ENCODE results near the gene MYO1D.

Gene MYO1D

DNA sequence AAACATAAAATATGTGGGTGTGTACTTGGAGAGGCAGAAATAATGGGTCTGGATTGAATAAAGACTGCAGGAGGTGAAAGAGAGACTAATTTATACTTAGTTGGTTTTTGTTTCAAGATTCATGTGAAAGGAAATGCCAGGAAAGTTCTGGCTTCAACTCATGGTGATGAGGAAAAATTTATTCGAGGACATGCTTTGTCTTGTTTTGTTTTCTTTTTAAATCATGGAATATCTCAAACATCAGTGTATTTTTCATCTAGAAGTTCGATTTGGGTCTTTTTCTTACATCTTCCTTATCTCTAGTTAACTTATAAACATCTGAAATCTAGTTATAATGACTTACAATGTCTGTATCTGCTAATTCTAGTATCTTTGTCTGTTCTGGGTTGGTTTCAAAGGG lies 275.1 kb downstream of the MYO1D start:
- in situ Hi-C loops (cut with MboI; ENCODE audit: low sequenced_read_pairs): loop anchor here (25.0 kb wide), 1 partner anchor 140 kb away; no protein-coding TSS in a partner anchor

DNA sequence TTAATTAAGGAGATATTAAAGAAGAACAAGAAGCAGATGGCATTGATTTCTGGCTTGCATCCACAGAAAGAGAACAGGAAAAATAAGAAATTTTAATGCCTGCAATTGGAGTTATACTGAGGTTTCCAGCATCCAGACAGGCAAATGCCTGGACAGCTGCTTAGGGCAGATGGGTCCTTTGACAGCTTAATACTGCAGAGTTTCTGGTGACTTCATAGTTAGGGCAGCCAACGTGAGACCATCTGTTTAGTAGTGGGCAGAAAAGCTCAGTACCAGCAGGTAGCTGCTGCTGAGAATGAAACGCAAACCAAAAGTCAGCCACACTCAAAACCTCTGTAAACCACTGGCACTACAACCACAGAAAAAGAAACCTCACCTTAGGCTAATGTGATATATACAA lies 280.3 kb downstream of the MYO1D start:
- in situ Hi-C loops (cut with MboI; ENCODE audit: low sequenced_read_pairs): no loop called here

DNA sequence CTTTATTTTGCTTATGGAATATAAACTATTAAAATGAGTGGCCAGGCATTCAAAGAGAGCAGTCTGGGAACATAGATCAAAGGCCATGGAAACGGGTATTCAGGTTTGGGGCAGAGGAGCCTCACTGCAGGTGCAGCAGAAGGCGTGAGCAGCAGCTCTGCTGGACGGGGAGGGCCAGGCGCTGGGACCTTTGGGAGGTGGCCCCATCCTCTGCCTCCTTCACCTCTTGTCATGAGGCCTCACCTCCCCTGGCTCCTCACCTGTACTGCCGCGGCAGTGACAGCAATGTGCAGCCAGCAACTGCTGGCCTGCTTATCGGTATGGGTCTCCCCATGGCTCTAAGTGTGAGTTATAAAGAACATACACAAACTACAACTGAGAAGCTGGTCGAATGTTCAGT lies 280.7 kb downstream of the MYO1D start:
- in situ Hi-C loops (cut with MboI; ENCODE audit: low sequenced_read_pairs): no loop called here

DNA sequence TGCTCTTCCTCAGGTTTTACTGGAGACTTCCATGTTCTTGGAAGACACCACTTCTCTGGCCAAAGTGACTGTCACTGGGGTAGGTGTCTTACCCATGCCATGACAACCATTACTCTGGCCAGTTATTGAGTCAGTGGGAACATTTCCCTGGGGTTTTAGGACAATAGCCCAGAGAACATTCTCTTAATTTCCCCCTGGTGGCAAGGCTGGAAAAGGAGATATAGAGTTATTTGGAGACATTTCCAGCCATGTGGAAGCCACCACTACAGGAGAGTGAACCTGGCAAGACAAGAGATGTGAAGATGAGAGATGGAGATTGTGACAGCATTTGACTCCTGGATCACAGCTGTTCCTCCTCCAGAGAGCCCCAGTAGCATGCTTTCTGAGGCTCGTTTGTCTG lies 283.9 kb downstream of the MYO1D start:
- in situ Hi-C loops (cut with MboI; ENCODE audit: low sequenced_read_pairs): no loop called here

DNA sequence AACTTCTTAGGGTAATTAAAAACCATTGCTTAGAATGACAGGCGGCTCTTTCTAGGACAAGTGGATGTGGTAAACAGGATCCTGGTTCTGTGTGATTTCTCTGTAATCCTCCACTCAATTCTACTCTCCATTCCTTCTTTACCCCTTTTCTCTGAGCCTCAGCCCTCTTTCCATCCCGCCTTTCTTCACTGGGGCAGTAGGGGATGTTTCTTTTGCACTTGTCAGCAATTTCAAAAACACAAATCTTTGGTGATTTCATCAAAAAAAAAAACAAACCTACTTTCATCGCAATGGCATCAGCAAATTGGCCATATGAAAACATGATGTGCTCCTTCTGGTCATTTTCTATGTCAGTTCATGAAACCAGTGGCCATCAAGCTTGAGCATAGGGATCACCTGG lies 285.5 kb downstream of the MYO1D start:
- in situ Hi-C loops (cut with MboI; ENCODE audit: low sequenced_read_pairs): no loop called here

DNA sequence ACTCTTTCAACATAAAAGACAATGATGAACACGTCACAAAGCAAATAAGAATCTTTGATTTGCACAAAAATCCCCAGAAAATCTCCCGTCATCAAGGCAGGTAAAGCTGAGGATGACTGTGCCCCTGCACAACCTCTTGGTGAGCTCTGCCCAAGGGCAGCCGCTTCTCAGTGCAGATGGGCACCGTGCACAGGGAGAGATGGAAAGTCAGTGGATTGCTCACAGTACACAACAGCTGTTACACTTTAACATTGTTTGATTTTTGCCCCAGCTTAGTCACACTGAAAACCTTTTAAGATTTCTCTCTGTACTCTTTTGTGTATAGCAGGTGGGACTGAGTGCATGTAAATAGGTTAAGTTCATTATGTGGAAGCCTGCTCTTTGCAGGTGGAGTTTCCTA lies 285.9 kb downstream of the MYO1D start:
- in situ Hi-C loops (cut with MboI; ENCODE audit: low sequenced_read_pairs): no loop called here

DNA sequence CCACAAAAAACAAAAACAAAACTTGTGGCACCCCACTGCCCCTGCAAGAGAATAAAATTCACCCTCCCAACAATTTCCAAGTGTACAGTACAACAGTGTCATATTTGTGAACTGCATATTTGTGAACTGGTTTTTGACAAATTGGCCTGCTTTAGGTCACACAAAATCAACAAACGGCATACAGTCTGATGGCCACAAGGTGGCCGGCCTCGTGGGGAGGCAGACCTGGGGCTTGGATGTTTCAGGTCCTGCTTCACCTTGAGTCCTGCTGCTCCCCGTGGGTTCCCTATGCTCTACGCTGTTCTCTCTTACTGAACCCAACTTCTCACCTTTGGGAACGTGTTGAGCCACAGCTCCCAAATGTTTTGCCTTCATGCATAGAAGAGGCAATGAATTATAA lies 287.9 kb downstream of the MYO1D start:
- in situ Hi-C loops (cut with MboI; ENCODE audit: low sequenced_read_pairs): no loop called here

DNA sequence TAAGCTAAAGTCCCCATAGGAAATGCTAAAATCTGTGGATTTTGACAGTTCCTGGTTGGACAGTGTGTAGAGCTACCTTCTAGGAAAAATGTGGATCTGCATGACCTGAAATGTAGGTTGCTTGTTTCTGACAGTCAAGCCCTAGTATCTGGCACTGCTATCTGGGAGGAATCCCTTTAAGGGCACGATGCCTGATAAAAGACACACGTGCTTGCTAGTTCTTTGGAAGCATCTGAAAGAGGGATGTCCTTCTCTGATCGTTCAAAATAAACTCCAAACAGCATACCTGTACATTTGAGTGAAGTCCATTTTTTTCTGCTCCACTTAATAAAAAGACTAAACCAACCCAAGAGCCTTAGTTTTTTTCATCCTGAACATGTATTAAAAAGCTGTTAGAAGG lies 288.8 kb downstream of the MYO1D start:
- in situ Hi-C loops (cut with MboI; ENCODE audit: low sequenced_read_pairs): no loop called here

DNA sequence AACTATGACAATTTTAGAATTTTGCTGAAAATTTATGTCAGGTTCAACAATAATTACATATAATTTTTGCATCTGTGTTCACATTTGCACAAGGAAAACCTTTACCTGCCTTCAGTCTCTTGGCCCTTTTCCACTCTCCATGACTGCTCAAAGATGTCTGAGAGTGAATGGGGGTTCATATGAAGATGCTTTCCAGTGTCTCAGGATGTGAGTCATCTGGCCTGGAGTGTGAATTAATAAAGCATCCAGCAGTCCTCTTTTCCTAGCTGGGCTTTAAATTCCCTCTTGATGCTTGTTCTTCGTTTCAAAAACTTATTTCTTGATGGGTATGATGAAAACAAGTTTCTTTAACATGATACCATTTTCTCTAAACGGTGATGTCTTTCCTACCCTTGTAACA lies 290.3 kb downstream of the MYO1D start:
- in situ Hi-C loops (cut with MboI; ENCODE audit: low sequenced_read_pairs): no loop called here

DNA sequence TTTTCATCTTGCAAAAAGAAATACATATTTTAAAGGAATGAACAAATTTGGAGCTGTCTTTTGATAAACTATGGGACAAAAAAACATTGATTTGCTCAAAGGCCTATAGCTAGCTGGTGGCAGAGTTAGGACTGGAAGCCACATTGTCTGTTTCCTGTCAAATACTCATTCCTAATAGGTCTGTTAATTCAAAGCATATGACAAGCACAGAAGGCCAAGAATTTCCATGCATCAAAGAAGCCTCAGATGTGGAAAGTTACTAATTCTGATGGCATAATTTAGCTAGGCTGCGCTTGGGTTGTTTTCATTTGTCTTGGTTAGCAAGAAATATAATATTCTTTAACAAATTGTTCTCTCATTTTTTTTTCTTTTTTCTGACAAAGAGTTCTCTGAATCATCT lies 292.1 kb downstream of the MYO1D start:
- in situ Hi-C loops (cut with MboI; ENCODE audit: low sequenced_read_pairs): no loop called here

DNA sequence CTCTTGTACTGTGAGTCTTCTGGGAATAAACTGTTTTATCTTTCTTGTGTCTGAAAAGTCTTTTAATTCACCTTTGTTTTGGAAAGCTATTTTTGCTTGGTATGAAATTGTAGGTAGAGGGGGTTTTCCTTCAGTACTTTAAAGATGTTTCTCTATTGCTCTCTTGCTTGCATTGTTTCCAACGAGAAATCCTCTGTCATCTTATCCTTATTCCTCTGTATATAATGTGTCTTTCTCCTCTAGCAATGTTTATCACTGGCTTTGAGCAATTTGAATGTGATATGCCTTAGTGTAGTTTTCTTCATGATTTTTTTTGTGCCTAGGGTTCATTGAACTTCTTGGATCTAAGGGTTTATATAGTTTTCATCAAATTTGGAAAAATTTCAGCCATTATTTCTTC lies 293.9 kb downstream of the MYO1D start:
- in situ Hi-C loops (cut with MboI; ENCODE audit: low sequenced_read_pairs): no loop called here

DNA sequence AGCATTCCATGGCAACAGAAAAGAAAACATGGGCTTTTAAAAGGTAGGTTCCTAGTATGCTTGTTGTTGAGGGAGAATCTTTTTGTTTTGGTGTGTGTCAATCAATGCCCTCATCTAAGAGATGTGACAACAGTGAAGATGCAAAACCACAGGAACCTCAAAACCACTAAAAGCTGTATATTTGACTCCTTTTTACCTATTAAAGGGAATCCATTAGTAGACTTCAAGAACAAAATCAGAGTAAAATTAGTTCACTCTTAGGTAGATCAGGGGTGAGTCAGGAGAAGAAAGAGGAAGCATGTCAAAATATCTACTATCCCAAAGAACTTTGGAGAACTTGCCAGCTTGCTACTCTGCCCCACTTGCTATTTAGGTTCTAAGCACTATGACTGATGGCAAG lies 301.1 kb downstream of the MYO1D start:
- in situ Hi-C loops (cut with MboI; ENCODE audit: low sequenced_read_pairs): no loop called here

DNA sequence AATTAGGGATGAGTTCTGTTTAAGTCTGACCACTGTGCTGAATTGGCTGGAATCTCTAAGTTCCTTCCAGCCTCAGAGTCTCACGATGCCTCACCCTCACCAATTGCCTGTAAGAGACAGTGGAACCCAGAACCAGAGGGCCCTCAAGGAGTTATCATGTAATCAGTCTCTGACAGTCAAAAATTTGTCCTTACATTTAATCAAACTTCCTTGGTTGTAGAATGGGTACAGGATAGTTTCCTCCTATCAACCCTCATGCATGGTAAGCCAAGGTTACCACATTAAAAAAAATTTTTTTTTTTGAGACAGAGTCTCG lies 306.9 kb downstream of the MYO1D start:
- in situ Hi-C loops (cut with MboI; ENCODE audit: low sequenced_read_pairs): no loop called here

DNA sequence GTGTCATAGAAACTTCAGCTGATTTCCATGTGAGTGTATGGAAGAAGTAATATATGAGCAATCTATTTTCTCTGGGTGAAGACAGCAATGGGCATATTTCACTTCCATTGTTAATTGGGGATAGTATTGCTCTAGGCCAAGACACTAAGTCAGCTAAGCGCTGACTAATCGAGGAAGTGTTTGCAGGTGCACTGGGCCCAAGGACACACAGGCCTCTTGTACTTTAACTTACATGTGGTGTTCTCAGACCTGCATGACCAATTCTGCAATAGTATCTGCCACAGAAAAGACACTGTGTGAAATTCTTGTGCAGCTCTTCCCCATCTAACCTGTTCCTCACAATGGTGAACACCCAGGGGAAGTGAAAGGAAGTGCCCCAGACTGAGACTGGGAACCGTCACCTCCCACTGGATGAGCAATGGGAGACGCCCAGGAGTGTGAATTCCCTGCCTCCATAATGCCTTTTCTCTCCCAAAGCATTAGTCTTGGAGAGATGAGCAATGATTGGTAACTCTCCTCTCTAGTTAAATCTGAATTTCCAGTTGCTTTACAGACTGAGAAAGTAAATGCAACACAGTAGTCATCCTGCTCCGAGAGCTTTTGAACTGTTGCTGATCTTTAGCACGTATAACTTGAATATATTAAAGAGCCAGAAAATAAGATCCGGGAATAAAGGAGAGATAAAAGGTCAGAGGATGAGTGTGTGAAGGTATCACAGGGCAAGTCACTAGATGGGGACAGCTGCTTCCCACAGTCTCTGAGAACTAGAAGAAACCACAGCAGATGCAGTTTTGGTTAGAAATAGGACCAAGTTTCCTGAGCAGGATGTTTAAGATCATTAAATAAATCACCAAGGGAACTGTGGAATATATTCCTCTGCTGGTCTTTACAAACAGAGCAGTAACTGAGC lies 307.5 kb downstream of the MYO1D start:
- in situ Hi-C loops (cut with MboI; ENCODE audit: low sequenced_read_pairs): no loop called here

DNA sequence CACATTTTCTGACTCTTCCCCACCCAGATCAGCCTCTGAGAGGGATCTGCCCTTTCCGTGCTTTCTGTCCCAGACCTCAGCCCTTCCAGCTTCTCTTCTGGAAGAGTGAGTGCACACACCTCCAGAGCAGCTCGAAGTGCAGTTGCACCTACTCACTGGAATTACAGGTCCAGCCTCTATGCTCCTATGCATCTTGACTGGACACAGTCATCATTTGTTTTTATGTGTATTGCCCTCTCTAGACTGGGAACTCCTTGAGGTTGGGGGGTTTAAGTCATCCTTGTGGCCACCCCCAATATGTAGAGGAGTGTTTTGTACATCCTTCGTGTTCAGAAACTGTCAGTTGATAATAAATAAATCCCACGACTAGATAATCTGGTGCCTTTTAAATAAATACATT lies 308.2 kb downstream of the MYO1D start:
- in situ Hi-C loops (cut with MboI; ENCODE audit: low sequenced_read_pairs): no loop called here

DNA sequence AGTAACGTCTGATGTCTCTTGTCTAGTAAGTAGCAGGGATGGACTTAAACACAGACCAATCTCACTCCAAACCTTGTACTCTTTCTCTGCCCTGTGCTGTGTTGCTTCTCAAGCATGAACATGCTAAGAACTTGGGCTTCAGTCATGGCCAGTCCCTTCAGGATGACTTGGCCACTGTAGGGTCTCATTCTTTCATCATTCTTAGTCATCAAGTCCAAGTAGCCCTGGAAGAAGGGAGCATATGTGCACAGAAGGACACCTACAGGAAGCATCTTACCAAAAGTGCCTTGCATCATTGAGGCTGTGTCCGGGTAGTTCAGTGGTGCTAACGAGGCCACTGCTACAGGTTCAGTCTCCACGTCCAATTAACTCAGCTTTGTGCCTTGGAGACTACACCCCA lies 309.4 kb downstream of the MYO1D start:
- in situ Hi-C loops (cut with MboI; ENCODE audit: low sequenced_read_pairs): no loop called here

DNA sequence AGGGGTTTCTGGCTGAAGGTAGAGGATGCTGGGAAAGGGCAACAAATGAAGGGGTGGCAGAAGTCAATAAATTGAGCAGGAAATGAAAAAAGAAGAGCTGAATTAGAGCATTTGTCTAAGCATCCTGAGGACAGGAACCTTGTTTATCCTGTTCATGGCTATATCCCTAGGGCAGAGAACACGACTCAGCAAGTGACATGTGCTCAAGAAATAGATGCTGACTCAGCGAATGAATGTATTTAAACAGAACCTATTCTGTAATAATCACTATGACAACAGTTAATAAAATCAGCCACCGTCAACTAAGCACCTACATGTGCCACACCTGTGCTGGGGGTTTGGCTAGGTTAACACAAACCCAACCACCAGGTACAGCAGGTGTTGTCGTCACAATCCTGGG lies 309.8 kb downstream of the MYO1D start:
- in situ Hi-C loops (cut with MboI; ENCODE audit: low sequenced_read_pairs): no loop called here

DNA sequence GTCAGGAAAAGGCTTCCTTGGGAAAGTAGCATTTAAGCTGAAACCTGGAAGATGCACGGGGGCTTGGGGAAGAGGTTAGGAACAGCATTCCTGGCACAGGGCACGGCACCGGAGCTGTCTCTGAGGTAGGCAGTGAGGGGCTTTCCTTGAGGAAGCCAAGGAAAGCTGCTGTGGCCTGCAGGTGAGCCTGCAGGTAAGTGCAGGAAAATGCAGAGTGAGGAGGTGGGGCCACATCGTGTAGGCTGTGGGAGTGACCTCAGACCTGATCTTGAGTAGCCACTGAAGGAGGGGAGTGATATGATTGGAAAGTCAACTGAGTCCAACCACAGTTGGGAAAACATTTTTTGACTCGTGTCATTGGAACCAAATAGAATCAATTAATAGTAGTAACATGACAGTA lies 310.6 kb downstream of the MYO1D start:
- in situ Hi-C loops (cut with MboI; ENCODE audit: low sequenced_read_pairs): no loop called here

DNA sequence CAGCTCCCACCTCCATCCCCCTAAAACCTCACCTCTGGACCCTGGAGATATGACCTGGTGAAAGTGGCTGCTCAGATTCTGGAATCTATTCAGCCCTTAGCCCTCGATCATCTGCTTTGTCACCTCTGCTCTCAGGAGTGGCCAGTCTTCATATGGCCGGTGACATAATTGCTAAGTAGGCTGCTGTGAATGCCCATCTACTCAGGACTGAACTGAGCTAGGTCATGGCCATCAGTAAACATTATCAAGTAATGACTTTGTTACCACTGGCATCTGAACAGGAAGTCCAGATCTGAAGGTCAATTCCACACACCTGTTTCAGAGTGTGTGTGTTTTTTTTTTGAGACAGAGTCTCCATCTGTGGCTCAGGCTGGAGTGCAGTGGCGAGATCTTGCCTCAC lies 311.5 kb downstream of the MYO1D start:
- in situ Hi-C loops (cut with MboI; ENCODE audit: low sequenced_read_pairs): no loop called here

DNA sequence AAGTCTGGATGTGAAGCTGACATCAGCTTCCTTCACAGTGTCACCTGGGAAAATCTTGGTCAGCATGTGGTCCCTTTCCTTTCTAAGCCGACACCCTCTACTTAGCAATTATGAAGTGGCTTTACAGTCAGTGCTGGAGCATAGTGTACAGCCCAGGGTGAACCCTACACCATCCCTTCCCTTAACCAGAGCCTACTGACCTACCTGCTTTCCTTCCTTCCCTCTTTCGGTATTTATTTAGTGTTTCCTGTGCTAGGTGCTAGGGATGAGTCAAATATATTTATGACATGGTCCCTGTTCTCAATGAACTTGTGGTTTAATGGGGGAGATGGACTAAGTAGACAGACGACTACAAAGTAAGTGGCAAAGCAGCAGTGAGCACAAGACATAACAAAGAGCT lies 312.6 kb downstream of the MYO1D start:
- in situ Hi-C loops (cut with MboI; ENCODE audit: low sequenced_read_pairs): no loop called here

DNA sequence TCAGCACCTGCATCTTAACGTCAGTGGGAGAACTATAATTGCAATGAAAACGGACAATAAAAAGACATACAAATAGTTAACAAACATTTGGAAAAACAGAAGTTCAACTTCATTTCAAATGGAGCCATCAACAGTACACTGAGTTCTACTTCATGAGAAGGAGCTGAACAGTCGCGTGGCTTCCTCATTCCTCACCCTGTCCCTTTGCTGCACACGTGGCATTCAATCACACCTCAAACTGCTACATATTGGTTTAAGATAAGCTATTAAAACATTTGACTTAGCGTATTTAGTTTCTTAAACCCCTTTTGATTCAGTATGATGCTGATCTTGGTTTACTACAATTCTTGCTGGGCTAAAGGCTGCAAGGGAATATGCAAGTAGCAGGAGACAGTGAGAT lies 313.3 kb downstream of the MYO1D start:
- in situ Hi-C loops (cut with MboI; ENCODE audit: low sequenced_read_pairs): no loop called here

DNA sequence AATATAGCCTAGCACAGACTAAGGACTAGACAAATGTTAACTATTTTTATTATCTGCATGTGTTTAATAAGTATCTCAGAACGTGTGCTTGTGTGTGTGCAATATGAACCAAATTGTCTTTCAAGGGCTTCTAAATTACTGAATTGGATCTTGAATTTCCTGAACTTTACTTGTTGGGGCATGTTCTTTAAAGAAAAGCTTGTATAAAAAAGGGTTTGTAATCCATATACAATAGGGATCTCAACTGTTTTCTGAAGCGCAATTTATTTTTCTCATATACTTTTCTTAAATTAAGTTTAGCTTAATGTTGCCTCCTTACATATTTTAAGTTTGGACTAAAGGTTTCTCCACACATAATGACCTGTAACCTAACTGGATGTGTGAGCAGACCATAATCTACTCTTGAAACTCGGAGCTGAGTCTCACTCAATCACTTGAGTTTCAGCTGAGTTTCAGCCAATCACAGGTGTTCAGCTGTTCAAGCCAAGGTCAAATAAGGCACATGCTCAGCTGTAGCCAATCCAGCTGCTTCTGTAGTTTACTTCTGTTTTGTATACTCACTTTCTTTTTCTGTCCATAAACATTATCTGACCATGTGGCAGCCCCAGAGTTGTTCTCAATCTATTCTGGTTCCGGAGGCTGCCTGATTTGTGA lies 317.8 kb downstream of the MYO1D start:
- in situ Hi-C loops (cut with MboI; ENCODE audit: low sequenced_read_pairs): no loop called here

Data from HL-60/S4 treated with phorbol 12-myristate 13-acetate at 8.2 ng/mL for 4 days and 3 days (cell line).